Heart right ventricle (tissue), 16 donors: Measurements from ENCODE around the gene WDFY4. TPM values are rescaled to one million over a fixed set of nuclear protein-coding genes. Genes with fewer than 3 reads are reported as not detected.

Experiments used
- ATAC-seq, 8 donors: fragments of 200-7000 bp; cut with Tn5 transposase; one replicate each; pipeline ENCODE4 v1.9.1; 2020; ENCODE audit warnings: mild to moderate bottlenecking in 8 of 8, moderate library complexity in 8 of 8, moderate number of reproducible peaks in 1 of 8
- DNase-seq, 2 donors: peaks; one replicate each; pipeline ENCODE4 v3.0.0-alpha.2; 2020
- H3K27ac ChIP-seq, 10 donors: fragments of 200-600 bp; sonication (generic) in 2 of 10; one replicate each; pipeline versions ENCODE4 v1.5.0 to v1.8.0; 2020 to 2022; ENCODE audit warnings: mild to moderate bottlenecking in 3 of 10
- H3K27me3 ChIP-seq, 7 donors: fragments of 200-600 bp; one replicate each; pipeline ENCODE4 v1.8.0; 2021 to 2022; ENCODE audit warnings: mild to moderate bottlenecking in 2 of 7
- H3K36me3 ChIP-seq, 9 donors: fragments of 200-600 bp; sonication (generic) in 1 of 9; one replicate each; pipeline versions ENCODE4 v1.5.0 to v1.8.0; 2020 to 2022; ENCODE audit warnings: mild to moderate bottlenecking in 2 of 9
- H3K4me1 ChIP-seq, 9 donors: fragments of 200-600 bp; sonication (generic) in 1 of 9; one replicate each; pipeline versions ENCODE4 v1.5.0 to v1.8.0; 2020 to 2022; ENCODE audit warnings: mild to moderate bottlenecking in 4 of 9
- H3K4me3 ChIP-seq, 10 donors: fragments of 200-600 bp; sonication (generic) in 2 of 10; one replicate each; pipeline versions ENCODE4 v1.5.0 to v1.8.0; 2020 to 2022; ENCODE audit warnings: mild to moderate bottlenecking in 7 of 10, moderate library complexity in 2 of 10
- H3K9me3 ChIP-seq, 11 donors: fragments of 200-600 bp in 10 of 11; sonication (generic) in 2 of 11; one replicate each; pipeline versions ENCODE4 v1.5.0 to v1.8.0; 2013 to 2022; ENCODE audit warnings: mild to moderate bottlenecking in 2 of 11, control low read depth in 1 of 11, moderate library complexity in 1 of 11
- CTCF ChIP-seq, 9 donors: fragments of 200-600 bp; sonication (generic) in 2 of 9; IDR thresholded peaks; one replicate each; pipeline versions ENCODE4 v1.5.0 to v1.8.0; 2021 to 2022; ENCODE audit warnings: antibody characterized with exemption in 9 of 9, mild to moderate bottlenecking in 5 of 9, moderate library complexity in 1 of 9
- WGBS, 2 donors: extraction: QIAGEN DNeasy Blood & Tissue Kit; methylation state at CpG; one replicate each; pipeline ENCODE4 v1.1.7; 2013; ENCODE audit warnings: inconsistent platforms in 1 of 2; 5-methylcytosine and 5-hydroxymethylcytosine counted together
- intact Hi-C, 10 donors: fragments of 100-400 bp; cut with DNase I; formaldehyde crosslinking; loops; one replicate each; pipeline versions ENCODE4 v1.11.1 to v1.14.2; 2022
- polyA plus RNA-seq, 2 donors: library from polyadenylated mRNA; stranded (reverse); fragments of 200-250 nt; gene quantifications; one replicate each; pipeline ENCODE4 v1.2.3, GENCODE V29; 2013
- total RNA-seq, 10 donors: library from RNA; stranded (reverse); fragmentation: NEBNext Ultra II Directional in 3 of 10; extraction: Animal tissue kit (Norgen Biotek cat#: 25700) in 3 of 10; gene quantifications; one replicate each; pipeline versions ENCODE4 v1.2.1 to v1.2.4, GENCODE V29; 2021 to 2023
- donor health status: Arrhythmogenic right ventricular cardiomyopathy.
- donor health status: ischemic (EF 13 %, LVEDD 7.1; RV severe dilation, severe dysfunction).
- donor health status: healthy with polysubstance abuse.
- donor health status: DM: no; HTN: yes; CAD: no.
- donor health status: DM: no; HTN: no; CAD: no.
- donor health status: ischemic (EF 25% LVEDD 6.9; RV normal size, moderate dysfunction).
- donor health status: ischemic (EF 25% LVEDD 5.7; RV mildly dilated, moderate dysfunction).
- donor health status: healthy.
- donor health status: DM: yes; HTN: yes; CAD: no.
- donor health status: Ischemic cardiomyopathy.
- donor health status: ischemic (EF 35%, LVEDD 5.7; RV mildly dilated, moderate dysfunction).
- donor health status: nonischemic (EF 11% LVEDD 7.7; RV severe dilation, severe dysfunction).
- donor health status: DM: yes; HTN: yes; CAD: no.
- donor health status: PGD.
- donor health status: ischemic (EF 29% LVEDD 5.4; RV normal size, mild dysfunction).
- donor health status: nonischemic (EF 23%, LVEDD 6.1; RV moderate dilation, normal function).

Gene WDFY4
- total and polyA plus RNA-seq, 12 donors, result 0.59 to 7.4 (median 0.92) TPM

DNA sequence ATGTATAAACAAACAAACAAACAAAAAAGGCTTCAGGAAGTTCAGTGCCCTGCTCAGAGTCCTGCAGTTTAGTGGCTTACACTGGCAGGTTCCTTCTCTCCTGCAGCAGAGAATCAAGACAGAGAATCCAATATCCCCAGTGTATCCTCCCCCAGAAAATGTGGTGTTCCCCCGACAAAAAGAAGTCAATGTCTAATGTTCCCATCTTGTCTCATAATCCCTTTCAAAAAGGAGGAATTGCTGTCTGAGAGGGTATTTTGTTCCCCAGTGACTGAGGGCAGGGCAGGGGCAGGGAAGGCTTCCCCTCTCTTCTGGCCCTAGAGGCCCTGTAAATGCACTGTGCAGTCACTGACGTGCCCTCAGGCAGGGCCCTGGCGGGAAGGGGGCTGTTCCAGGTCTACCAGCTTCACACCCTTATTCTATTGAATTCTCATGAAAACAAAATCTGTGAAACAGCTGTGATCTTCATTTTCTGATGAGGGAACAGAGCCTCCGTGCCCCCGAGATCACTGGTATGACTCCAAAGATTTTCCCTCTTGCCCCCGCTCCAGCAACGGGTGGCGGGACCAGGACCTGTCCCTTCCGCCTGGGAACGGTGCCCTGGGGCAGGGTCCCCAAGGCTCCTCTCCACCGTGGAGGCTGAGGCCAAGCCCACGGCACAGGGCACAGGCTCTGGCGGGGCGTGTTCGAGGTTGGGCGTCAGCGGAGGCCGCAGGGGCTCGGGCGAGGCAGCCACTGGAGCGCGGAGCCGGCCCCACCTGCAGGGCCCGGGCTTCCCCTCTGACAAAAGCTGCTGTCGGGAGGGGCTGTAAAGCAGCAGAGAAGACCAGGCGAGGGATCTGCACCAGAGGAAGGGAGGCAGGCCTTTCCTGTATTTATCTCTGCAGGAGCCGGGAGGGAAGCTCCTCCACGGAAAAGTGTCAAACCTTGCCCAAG lies 13.4 kb upstream of the WDFY4 start:
- Histone ChIP-seq H3K4me3 (peak overlapping the region in 1 of 10 donors; percentile 14), H3K27me3 (no peaks in the 10 kb centered on the region), H3K9me3 (peaks cover 0 to 11% (median 0%) of the 10 kb centered on the region in 11 donors), H3K36me3 (no peaks in the 10 kb centered on the region), H3K27ac (peak overlapping the region in 4 of 10 donors; percentile 34 to 70 (median 38)), H3K4me1 (peaks cover 0 to 13% (median 0%) of the 10 kb centered on the region in 9 donors)
- DNase-seq (no peak), ATAC-seq (peak in 5 of 8 donors; percentile 43 to 67 (median 44))
- WGBS, 2 donors, result 53 to 55% methylated on average over 27 to 28 of the region's 28 CpGs
- TF ChIP-seq CTCF (IDR thresholded peaks at IDR 0.05), result no peak
- intact Hi-C loops, result no loop called here

DNA sequence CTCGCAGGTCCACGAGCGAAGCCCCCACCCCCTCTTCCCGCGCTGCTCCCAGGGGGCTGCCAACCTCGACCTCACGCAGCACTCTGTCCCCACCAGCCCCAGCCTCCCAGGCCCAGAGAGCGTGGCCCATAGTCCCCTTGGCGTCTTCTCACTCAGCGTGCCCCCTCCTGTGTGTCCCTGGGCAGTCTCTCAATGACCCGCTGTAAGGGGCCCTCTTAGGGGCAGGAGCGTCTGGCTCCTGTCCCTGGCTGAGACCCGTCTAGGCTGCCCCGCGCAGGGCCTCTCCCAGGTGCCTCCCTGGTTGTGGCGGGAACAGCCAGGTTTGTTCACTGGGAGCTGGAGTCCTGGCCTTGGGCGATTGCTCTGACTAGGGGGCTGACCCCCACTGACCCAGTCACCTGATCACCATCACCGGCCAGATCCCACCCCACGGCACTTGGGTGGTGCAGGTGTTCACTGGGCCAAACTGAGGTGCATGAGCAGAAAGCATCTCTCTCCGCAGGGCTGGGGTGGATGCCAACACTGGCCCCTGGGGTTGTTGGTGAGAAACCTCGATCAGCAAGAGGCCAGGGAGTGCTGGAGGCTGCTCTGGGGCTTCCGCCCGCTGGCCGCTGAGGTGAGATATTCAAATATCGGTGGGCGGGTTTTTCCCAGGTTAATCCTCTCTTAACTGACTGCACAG lies 12.6 kb upstream of the WDFY4 start:
- H3K27me3 ChIP-seq, result no peaks in the 10 kb centered on the region
- peaks cover 0 to 13% (median 0%) of the 10 kb centered on the region in 9 donors for H3K4me1 ChIP-seq
- H3K27ac ChIP-seq, result peak overlapping the region in 2 of 10 donors; percentile 40 to 70
- H3K9me3 ChIP-seq, result peaks cover 0 to 11% (median 0%) of the 10 kb centered on the region in 11 donors
- ATAC-seq (peak in 2 of 8 donors; percentile 13 to 55), DNase-seq (no peak)
- no peak overlapping the region for H3K4me3 ChIP-seq
- H3K36me3 ChIP-seq, result no peaks in the 10 kb centered on the region
- no peak for TF ChIP-seq CTCF (IDR thresholded peaks at IDR 0.05)
- WGBS, 2 donors, result 76 to 78% methylated on average over 26 of the region's 26 CpGs
- intact Hi-C loops, result no loop called here

- H3K9me3 ChIP-seq, result peaks cover 0 to 17% (median 6%) of the 10 kb centered on the region in 11 donors
- intact Hi-C loops, result no loop called here
- H3K27me3 ChIP-seq, result no peaks in the 10 kb centered on the region
- ATAC-seq (no peak), DNase-seq (no peak)
- H3K27ac ChIP-seq, result no peak overlapping the region
- WGBS, 2 donors, result 83 to 85% methylated on average over 9 of the region's 9 CpGs
- H3K4me1 ChIP-seq, result peaks cover 0 to 13% (median 0%) of the 10 kb centered on the region in 9 donors
- no peak for TF ChIP-seq CTCF (IDR thresholded peaks at IDR 0.05)
- no peaks in the 10 kb centered on the region for H3K36me3 ChIP-seq
- H3K4me3 ChIP-seq, result no peak overlapping the region
These were observed 11.9 kb upstream of the WDFY4 start for GRCh38 chr10:48672596-48673265.

DNA sequence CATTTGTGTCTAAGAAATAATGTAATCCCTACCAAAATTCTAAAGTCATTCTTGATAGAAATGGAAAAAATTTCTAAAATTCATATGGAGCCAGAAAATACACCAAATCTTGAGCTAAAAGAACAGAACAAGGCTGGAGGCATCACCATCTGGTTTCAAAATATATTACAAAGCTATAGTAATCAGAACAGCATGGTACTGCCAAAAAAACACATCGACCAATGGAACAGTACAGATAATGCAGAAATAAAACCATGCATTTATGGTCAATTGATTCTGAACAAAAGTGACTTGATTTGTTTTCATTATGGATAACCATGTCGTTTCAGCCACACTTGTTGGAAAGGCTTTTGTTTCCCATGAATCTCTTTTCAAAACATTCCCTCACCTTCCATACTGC lies 7.0 kb upstream of the WDFY4 start:
- Histone ChIP-seq H3K27ac (no peak overlapping the region), H3K9me3 (peaks cover 0 to 30% (median 9%) of the 10 kb centered on the region in 11 donors), H3K4me1 (no peaks in the 10 kb centered on the region), H3K36me3 (no peaks in the 10 kb centered on the region), H3K27me3 (no peaks in the 10 kb centered on the region), H3K4me3 (no peak overlapping the region)
- intact Hi-C loops, result no loop called here
- WGBS, 2 donors, result 76 to 90% methylated on average over 2 of the region's 2 CpGs
- DNase-seq, result no peak
- TF ChIP-seq CTCF (IDR thresholded peaks at IDR 0.05), result no peak
- ATAC-seq, result no peak
